Sigmoid colon (tissue), 4 donors: Measurements from ENCODE around the gene GRK6.

ENCODE experiments used
- CTCF ChIP-seq, 4 experiments: fragments of 450-650 bp in 3 of 4; fragments of 200-600 bp in 1 of 4; IDR thresholded peaks; one replicate each; pipeline ENCODE4 v1.5.1; 2016 to 2019; ENCODE audit warnings: antibody characterized with exemption in 4 of 4, mild to moderate bottlenecking in 3 of 4, moderate library complexity in 2 of 4
- EP300 ChIP-seq, 4 donors: sonication (generic); formaldehyde crosslinking; IDR thresholded peaks; one replicate each; pipeline ENCODE4 v1.6.1; 2017; ENCODE audit warnings: antibody characterized with exemption in 4 of 4
- POLR2A ChIP-seq, 2 donors: fragments of 450-650 bp; IDR thresholded peaks; one replicate each; pipeline ENCODE4 v1.6.1; 2016; ENCODE audit warnings: antibody characterized with exemption in 2 of 2, mild to moderate bottlenecking in 2 of 2, moderate library complexity in 2 of 2
- POLR2AphosphoS5 ChIP-seq, 4 donors: sonication (generic); formaldehyde crosslinking; IDR thresholded peaks; one replicate each; pipeline ENCODE4 v1.6.1; 2017; ENCODE audit warnings: antibody characterized with exemption in 4 of 4

- TF ChIP-seq EP300 (IDR thresholded peaks at IDR 0.05) (no peak), CTCF (IDR thresholded peaks at IDR 0.05) (no peak), POLR2A (IDR thresholded peaks at IDR 0.05) (no peak), POLR2AphosphoS5 (IDR thresholded peaks at IDR 0.05) (peak in 1 of 4 donors; percentile 4)
Observed at GRCh38 chr5:177432143-177432838, 5.8 kb downstream of the GRK6 start.
